ENCODE measurements around the gene CDR2L. TPM values are rescaled to one million over a fixed set of nuclear protein-coding genes. Genes with fewer than 3 reads are reported as not detected.
A peak's percentile ranks its signal among the peaks of the same experiment; 100 is the strongest.
"Not testable (repeated sequence)": the region's sequence is repeated elsewhere in the genome, so short reads cannot be mapped to it uniquely, and the experiment has no call there.

The CDR2L gene
- total RNA-seq, 4 donors from 2014 or later = 1.3 to 3.6 (median 2.6) TPM

GRCh38 chr17:74981979-74982662, 5.3 kb upstream of the CDR2L start:
- H3K27me3 ChIP-seq = peaks cover 3 to 24% (median 9%) of the 10 kb centered on the region in 3 donors
- no peak for DNase-seq
- H3K36me3 ChIP-seq = no peaks in the 10 kb centered on the region
- H3K27ac ChIP-seq = peak overlapping the region; percentile 66 to 79 (median 77)
- intact Hi-C loops (cut with DNase I; ENCODE audit: low total_unique reads) (no loop called here), in situ Hi-C loops (cut with MboI; ENCODE audit: low sequenced_read_pairs in 4 of 4) (no loop called here)
- H3K4me1 ChIP-seq = peaks cover 11 to 17% of the 10 kb centered on the region in 2 donors
- peak; percentile 38 to 52 for TF ChIP-seq POLR2A (IDR thresholded peaks at IDR 0.05)
- no peak for TF ChIP-seq CTCF (IDR thresholded peaks at IDR 0.05 in 4 of 5, conservative IDR thresholded peaks at IDR 0.05 in 1 of 5)
- H3K9me3 ChIP-seq = no peaks in the 10 kb centered on the region
- peak overlapping the region; percentile 59 to 65 (median 62) for H3K4me3 ChIP-seq
- ATAC-seq = peak; percentile 62 to 67

GRCh38 chr17:74982663-74983313, 4.6 kb upstream of the CDR2L start:
- Histone ChIP-seq H3K4me3 (peak overlapping the region; percentile 59 to 65 (median 62)), H3K4me1 (peaks cover 12 to 18% of the 10 kb centered on the region in 2 donors), H3K27me3 (peaks cover 3 to 24% (median 9%) of the 10 kb centered on the region in 3 donors), H3K27ac (peak overlapping the region; percentile 66 to 79 (median 77))
- in situ Hi-C loops (cut with MboI; ENCODE audit: low sequenced_read_pairs in 4 of 4); intact Hi-C loops (cut with DNase I; ENCODE audit: low total_unique reads); H3K36me3 ChIP-seq; H3K9me3 ChIP-seq; ATAC-seq; DNase-seq: not testable (repeated sequence)

- Histone ChIP-seq H3K9me3 (no peaks in the 10 kb centered on the region), H3K27ac (no peak overlapping the region), H3K36me3 (no peaks in the 10 kb centered on the region), H3K4me3 (no peak overlapping the region), H3K27me3 (peaks cover 3 to 20% (median 9%) of the 10 kb centered on the region in 3 donors), H3K4me1 (peaks cover 22 to 28% of the 10 kb centered on the region in 2 donors)
- DNase-seq = no peak
- intact Hi-C loops (cut with DNase I; ENCODE audit: low total_unique reads) = loop anchor here (2.0 kb wide), 1 partner anchor 47 kb away; no protein-coding TSS in a partner anchor
- in situ Hi-C loops (cut with MboI; ENCODE audit: low sequenced_read_pairs in 4 of 4) = no loop called here
- TF ChIP-seq CTCF (IDR thresholded peaks at IDR 0.05 in 4 of 5, conservative IDR thresholded peaks at IDR 0.05 in 1 of 5) = no peak
- TF ChIP-seq POLR2A (IDR thresholded peaks at IDR 0.05) = no peak
- no peak for ATAC-seq
Measured at GRCh38 chr17:74986206-74986576, 1.2 kb upstream of the CDR2L start.

GRCh38 chr17:74987909-74988711, 678 bp downstream of the CDR2L start:
- Histone ChIP-seq H3K27me3 (peaks cover 0 to 9% (median 2%) of the 10 kb centered on the region in 3 donors), H3K4me1 (peaks cover 8 to 21% of the 10 kb centered on the region in 2 donors), H3K4me3 (peak overlapping the region; percentile 63 to 87 (median 70)), H3K36me3 (no peaks in the 10 kb centered on the region), H3K27ac (peak overlapping the region; percentile 82 to 86 (median 84)), H3K9me3 (no peaks in the 10 kb centered on the region)
- peak; percentile 68 to 70 for ATAC-seq
- in situ Hi-C loops (cut with MboI; ENCODE audit: low sequenced_read_pairs in 4 of 4) = no loop called here
- DNase-seq = peak; percentile 63 to 65
- peak in 1 of 2 donors; percentile 40 for TF ChIP-seq POLR2A (IDR thresholded peaks at IDR 0.05)
- TF ChIP-seq CTCF (IDR thresholded peaks at IDR 0.05 in 4 of 5, conservative IDR thresholded peaks at IDR 0.05 in 1 of 5) = peak in 4 of 5 experiments; percentile 5 to 55 (median 36)
- intact Hi-C loops (cut with DNase I; ENCODE audit: low total_unique reads) = loop anchor here (1.0 to 2.0 kb wide), 3 partner anchors 23 to 45 kb away; no protein-coding TSS in a partner anchor

All from gastrocnemius medialis (tissue), 4 donors.